Measurements from ENCODE around the gene RIOK1. TPM values are rescaled to one million over a fixed set of nuclear protein-coding genes. Genes with fewer than 3 reads are reported as not detected.
"Not testable (repeated sequence)": the region's sequence is repeated elsewhere in the genome, so short reads cannot be mapped to it uniquely, and the experiment has no call there.

Gene RIOK1
- 10 to 100 TPM; 11.8 to 15.6 TPM for total RNA-seq
- long read RNA-seq, transcript RIOK1-202 (17 exons, 2,810 nt): major isoform, 20 of 43 reads
- long read RNA-seq, partial matches to known transcripts: 13 of 43 reads
- long read RNA-seq, other reads (novel, unspliced or antisense): 10 of 43 reads

GRCh38 chr6:7389451-7390225 is at the start of gene RIOK1, which contains the start of gene CAGE1:
TSS of gene RIOK1 (plus strand) at chr6:7389808. CDS start at chr6:7390003, 195 bp downstream.
TSS of gene CAGE1 (minus strand) at chr6:7389742. CDS start at chr6:7387173, 2,569 bp downstream.
- intact Hi-C loops (cut with DNase I, micrococcal nuclease): loop anchor here in 1 of 2 donors (10.0 kb wide), 1 partner anchor 105 kb away; no protein-coding TSS in a partner anchor
- DNase-seq (peak; percentile 96 to 97), ATAC-seq (peak; percentile 97)

DNA sequence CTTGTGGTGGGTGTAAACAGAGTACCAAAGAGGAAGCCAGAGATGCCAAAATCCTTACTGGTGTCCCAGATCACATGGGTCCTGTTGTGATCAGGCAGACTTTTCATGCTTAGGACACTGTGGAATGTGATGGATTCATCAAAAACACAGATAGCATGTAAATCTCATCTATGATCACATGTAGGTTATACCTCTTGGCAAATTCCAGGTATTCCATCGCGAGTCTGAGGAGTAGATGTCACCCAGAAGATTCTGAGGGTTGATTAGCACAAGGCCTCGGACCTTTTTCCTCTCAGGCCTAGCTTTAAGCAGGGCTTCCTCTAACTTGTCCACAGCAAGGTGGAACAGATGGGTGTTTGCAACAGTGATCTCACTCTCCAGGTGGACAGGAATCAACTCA is 48.3 kb upstream of the RIOK1 start:
- no peak for ATAC-seq
- intact Hi-C loops (cut with DNase I, micrococcal nuclease): no loop called here

GRCh38 chr6:7341989-7342742 is 47.4 kb upstream of the RIOK1 start:
- intact Hi-C loops (cut with DNase I, micrococcal nuclease): no loop called here
- DNase-seq (no peak), ATAC-seq (peak; percentile 32)

More for the DNA sequence above, 48.3 kb upstream of the RIOK1 start:
- DNase-seq: no peak

GRCh38 chr6:7343546-7344475 is 45.8 kb upstream of the RIOK1 start:
- peak in 1 of 2 donors; percentile 52 for DNase-seq
- no peak for ATAC-seq
- intact Hi-C loops (cut with DNase I, micrococcal nuclease): no loop called here

DNA sequence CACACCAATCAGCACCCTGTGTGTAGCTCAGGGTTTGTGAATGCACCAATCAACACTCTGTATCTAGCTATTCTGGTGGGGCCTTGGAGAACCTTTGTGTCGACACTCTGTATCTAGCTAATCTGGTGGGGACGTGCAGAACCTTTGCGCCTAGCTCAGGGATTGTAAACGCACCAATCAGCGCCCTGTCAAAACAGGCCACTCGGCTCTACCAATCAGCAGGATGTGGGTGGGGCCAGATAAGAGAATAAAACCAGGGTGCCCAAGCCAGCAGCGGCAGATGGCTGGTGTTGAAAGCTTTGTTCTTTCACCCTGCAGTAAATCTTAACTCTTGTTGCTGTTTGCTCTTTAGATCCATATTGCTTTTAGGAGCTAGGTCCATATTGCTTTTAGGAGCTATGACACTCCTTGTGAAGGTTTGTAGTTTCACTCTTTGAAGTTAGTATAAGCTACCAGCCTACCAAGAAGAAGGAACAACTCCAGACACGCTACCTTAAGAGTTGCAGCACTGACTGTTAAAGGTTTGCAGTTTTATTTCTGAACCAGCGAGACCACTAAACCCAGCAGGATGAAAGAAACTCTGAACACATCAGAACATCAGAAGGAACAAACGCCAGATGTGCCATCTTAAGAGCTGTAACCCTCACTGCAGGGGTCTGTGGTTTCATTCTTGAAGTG is 44.7 kb upstream of the RIOK1 start:
- peak; percentile 31 for ATAC-seq
- DNase-seq; intact Hi-C loops (cut with DNase I, micrococcal nuclease): not testable (repeated sequence)

DNA sequence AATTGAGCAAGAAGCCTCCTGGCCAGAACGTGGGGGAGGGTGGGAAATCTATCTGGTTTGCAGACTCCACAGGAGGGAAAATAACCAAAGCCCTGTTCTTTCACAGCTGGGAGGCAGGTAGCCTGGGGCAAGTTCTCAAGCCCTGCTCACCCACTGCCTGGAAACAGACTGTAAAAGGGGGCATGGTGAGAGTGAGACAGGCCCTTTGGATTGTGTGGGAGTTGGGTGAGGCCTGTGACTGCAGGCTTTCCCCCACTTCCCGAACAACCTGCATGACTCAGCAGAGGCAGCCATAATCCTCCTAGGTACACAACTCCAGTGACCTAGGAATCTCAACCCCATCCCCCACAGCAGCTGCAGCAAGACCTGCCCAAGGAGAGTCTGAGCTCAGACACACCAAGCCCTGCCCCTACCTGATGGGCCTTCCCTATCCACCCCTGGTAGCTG is 42.0 kb upstream of the RIOK1 start:
- ATAC-seq (peak; percentile 69), DNase-seq (peak; percentile 59 to 89)
- intact Hi-C loops (cut with DNase I, micrococcal nuclease): not testable (repeated sequence)

DNA sequence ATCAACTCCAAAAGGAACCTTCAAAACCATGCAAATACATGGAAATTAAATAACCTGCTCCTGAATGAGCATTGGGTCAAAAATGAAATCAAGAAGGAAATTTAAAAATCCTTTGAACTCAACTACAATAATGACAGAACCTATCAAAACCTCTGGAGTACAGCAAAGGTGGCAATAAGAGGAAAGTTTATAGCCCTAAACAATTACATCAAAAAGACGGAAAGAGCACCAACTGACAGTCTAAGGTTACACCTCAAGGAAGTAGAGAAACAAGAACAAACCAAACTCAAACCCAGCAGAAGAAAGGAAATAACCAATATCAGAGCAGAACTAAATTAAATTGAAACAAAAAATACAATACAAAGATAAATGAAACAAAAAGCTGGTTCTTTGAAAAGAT is 39.0 kb upstream of the RIOK1 start:
- DNase-seq; intact Hi-C loops (cut with DNase I, micrococcal nuclease): not testable (repeated sequence)
- ATAC-seq: peak; percentile 91

DNA sequence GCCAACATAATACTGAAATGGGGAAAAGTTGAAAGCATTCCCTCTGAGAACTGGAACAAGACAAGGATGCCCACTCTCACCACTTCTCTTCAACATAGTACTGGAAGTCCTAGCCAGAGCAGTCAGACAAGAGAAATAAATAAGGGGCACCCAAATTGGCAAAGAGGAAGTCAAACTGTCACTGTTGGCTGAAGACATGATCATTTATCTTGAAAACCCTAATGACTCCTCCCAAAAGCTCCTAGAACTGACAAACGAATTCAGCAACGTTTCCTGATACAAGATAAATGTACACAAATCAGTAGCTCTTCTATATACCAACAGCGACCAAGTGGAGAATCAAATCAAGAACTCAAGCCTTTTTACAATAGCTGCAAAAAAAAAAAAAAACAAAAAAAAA is 37.7 kb upstream of the RIOK1 start:
- intact Hi-C loops (cut with DNase I, micrococcal nuclease); ATAC-seq; DNase-seq: not testable (repeated sequence)

DNA sequence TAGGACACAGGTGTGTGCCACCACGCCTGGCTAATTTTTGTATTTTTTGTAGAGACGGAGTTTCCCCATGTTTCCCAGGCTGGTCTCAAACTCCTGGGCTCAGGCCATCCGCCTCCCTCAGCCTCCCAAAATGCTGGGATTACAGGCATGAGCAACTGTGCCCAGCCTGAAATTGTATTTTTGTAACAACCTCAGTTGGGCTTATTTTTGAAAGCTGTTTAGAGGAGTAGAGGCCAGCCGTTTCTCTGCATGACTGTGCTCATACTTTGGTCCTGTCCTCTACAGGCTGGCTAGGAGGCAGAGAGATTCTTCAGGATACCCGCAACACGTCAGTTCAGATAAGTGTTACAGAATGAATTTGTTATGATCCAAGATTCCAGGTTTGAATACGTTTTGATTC is 22.2 kb upstream of the RIOK1 start:
- DNase-seq: no peak
- ATAC-seq: no peak
- intact Hi-C loops (cut with DNase I, micrococcal nuclease): no loop called here

- intact Hi-C loops (cut with DNase I, micrococcal nuclease): no loop called here
- ATAC-seq: peak; percentile 99
- peak; percentile 17 to 42 for DNase-seq
These were observed 15.9 kb upstream of the RIOK1 start for GRCh38 chr6:7373739-7374138.

DNA sequence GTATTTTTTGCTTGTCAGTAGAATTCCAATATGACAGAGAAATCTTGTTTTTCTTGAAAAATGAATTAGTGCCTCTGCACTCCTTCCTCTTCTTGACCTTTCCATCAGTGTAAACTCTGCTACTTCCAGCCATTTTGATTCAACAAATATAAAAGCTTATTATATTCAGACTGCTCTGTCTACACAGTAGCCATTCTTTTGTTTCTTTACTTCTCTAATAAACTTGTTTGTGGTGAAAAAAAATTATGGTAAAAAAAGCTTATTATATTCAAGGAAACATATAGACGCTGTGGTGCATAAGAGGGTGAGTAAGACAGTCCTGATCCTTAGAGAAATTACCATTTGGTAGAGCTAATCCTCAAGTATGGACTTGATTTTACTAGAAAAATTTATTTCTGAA is 11.6 kb upstream of the RIOK1 start:
- ATAC-seq: no peak
- no peak for DNase-seq
- intact Hi-C loops (cut with DNase I, micrococcal nuclease): no loop called here

GRCh38 chr6:7378740-7379139 is 10.9 kb upstream of the RIOK1 start:
- DNase-seq: no peak
- no peak for ATAC-seq
- intact Hi-C loops (cut with DNase I, micrococcal nuclease): no loop called here

GRCh38 chr6:7381092-7381491 is 8.5 kb upstream of the RIOK1 start:
- ATAC-seq: no peak
- intact Hi-C loops (cut with DNase I, micrococcal nuclease): no loop called here
- no peak for DNase-seq

GRCh38 chr6:7389162-7389450 is 502 bp upstream of the RIOK1 start:
- ATAC-seq: peak; percentile 82
- intact Hi-C loops (cut with DNase I, micrococcal nuclease): no loop called here
- no peak for DNase-seq

GRCh38 chr6:7390226-7390878 is 744 bp downstream of the RIOK1 start:
- DNase-seq: no peak
- no peak for ATAC-seq
- intact Hi-C loops (cut with DNase I, micrococcal nuclease): loop anchor here in 1 of 2 donors (10.0 kb wide), 1 partner anchor 106 kb away; no protein-coding TSS in a partner anchor

DNA sequence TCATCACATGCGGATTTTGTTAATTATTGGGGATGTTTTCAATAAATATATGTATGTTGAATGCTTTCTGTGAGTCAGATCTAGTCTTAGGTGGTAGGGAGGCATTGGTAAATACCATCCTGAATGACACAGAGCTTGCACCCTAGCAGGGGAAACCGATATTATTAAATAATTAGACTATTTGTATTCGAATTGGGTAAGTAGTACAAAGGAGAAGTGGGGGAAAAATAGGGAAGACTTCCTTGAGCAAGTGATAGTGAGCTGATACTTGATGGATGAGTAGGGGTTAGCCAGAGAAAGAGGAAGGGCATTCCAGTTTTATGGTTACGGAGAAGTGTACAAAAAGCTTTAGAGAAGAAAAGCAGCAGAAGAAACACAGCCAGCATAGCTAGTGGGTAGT is 1.5 kb downstream of the RIOK1 start:
- no peak for DNase-seq
- no peak for ATAC-seq
- intact Hi-C loops (cut with DNase I, micrococcal nuclease): loop anchor here in 1 of 2 donors (10.0 kb wide), 1 partner anchor 106 kb away; no protein-coding TSS in a partner anchor

DNA sequence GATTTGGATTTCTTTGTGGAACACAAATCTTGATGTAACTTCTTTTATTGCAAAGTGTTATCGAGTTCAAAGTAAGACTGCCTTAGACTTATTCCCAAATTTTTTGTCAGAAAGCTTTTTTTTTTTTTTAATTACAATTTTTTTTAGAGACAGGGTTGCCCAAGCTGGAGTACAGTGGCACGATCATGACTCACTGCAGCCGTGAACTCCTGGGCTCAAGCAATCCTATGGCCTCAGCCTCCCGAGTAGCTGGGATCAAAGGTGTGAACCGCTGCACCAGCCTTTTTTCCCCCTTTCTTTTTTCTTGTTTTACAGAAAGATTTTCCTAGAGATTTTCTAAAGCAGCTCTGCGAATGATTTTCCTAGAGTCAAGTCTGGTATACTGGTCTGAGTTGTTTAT is 2.8 kb downstream of the RIOK1 start:
- ATAC-seq: no peak
- intact Hi-C loops (cut with DNase I, micrococcal nuclease): loop anchor here in 1 of 2 donors (10.0 kb wide), 1 partner anchor 108 kb away; no protein-coding TSS in a partner anchor
- no peak for DNase-seq
